GM12878 (cell line): ENCODE data around the gene TFF2. TPM values are rescaled to one million over a fixed set of nuclear protein-coding genes. Genes with fewer than 3 reads are reported as not detected.

Experiments used
- ATAC-seq: fragments of 200-7000 bp; cut with Tn5 transposase; 3 replicates; pipeline ENCODE4 v1.9.1; 2020; ENCODE audit warnings: mild to moderate bottlenecking, moderate library complexity
- BruUV-seq: library from RNA; stranded (reverse); fragments of 400-500 nt; replicated peaks from 2 replicates; lab custom pipeline; 2021; lab: Mats Ljungman, UMichigan
- CTCF ChIA-PET: fragments of 300-600 bp; sonication (Branson Sonifier 250); formaldehyde crosslinking; extraction: SDS; loops from one replicate; lab custom pipeline; 2021; ENCODE audit warnings: inconsistent platforms; lab: Yijun Ruan, JAX
- POLR2A ChIA-PET: fragments of 350-600 bp; formaldehyde crosslinking; extraction: SDS; loops from one replicate; lab custom pipeline; 2021; ENCODE audit warnings: inconsistent platforms; lab: Charles Lee
- RAD21 ChIA-PET: fragments of 300-600 bp; sonication (Branson Sonifier 250); formaldehyde crosslinking; loops from one replicate; lab custom pipeline; 2023; ENCODE audit warnings: antibody characterized with exemption; ENCODE audit not compliant: unreplicated experiment; lab: Charles Lee
- SMC1A ChIA-PET: fragments of 300-600 bp; sonication (Branson Sonifier 250); formaldehyde crosslinking; loops from one replicate; lab custom pipeline; 2023; ENCODE audit not compliant: unreplicated experiment, uncharacterized antibody; lab: Charles Lee
- DNase-seq: peaks from one replicate; pipeline ENCODE4 v3.0.0-alpha.2; 2011; ENCODE audit warnings: low read depth, low spot score
- FAIRE-seq: peaks from 3 replicates; lab custom pipeline; 2011; peaks lifted over from hg19 to GRCh38; lab: Jason Lieb, UNC
- H2AFZ ChIP-seq: 2 replicates; pipeline ENCODE4 v1.6.0; 2011; ENCODE audit warnings: low read depth, low read length, control low read depth; ENCODE audit not compliant: control insufficient read depth
- H3K27ac ChIP-seq: 2 replicates; pipeline ENCODE4 v1.5.1; 2011; ENCODE audit warnings: control low read depth; ENCODE audit not compliant: control insufficient read depth, insufficient read depth
- H3K27me3 ChIP-seq, 2 experiments: replicated peaks in 1 of 2; 2 replicates each; pipeline versions ENCODE4 v1.6.0 to v1.6.1; 2011; ENCODE audit warnings: low read length in 1 of 2; ENCODE audit not compliant: control insufficient read depth in 2 of 2, insufficient read depth in 2 of 2
- H3K36me3 ChIP-seq, 2 experiments: 2 replicates each; pipeline ENCODE4 v1.5.1; 2011; ENCODE audit warnings: low read length in 1 of 2; ENCODE audit not compliant: control insufficient read depth in 2 of 2, insufficient read depth in 2 of 2
- H3K4me1 ChIP-seq: 2 replicates; pipeline ENCODE4 v1.6.1; 2011; ENCODE audit warnings: mild to moderate bottlenecking, low read length, moderate library complexity, mixed read lengths; ENCODE audit not compliant: control insufficient read depth, insufficient read depth
- H3K4me2 ChIP-seq: 2 replicates; pipeline ENCODE4 v1.6.0; 2011; ENCODE audit warnings: control low read depth; ENCODE audit not compliant: control insufficient read depth, insufficient read depth
- H3K4me3 ChIP-seq: fragments of 200-600 bp; sonication (generic); 2 replicates; pipeline ENCODE4 v1.5.1; 2016
- H3K79me2 ChIP-seq: 2 replicates; pipeline ENCODE4 v1.6.0; 2011; ENCODE audit warnings: low read length; ENCODE audit not compliant: control insufficient read depth, insufficient read depth
- H3K9ac ChIP-seq: 2 replicates; pipeline ENCODE4 v1.8.0; 2011; ENCODE audit warnings: low read length, control low read depth, mixed read lengths; ENCODE audit not compliant: control insufficient read depth, insufficient read depth
- H3K9me3 ChIP-seq: replicated peaks from 3 replicates; pipeline ENCODE4 v1.5.1; 2011; ENCODE audit warnings: mild to moderate bottlenecking, low read length; ENCODE audit not compliant: control insufficient read depth, insufficient read depth
- H4K20me1 ChIP-seq: 2 replicates; pipeline ENCODE4 v1.6.0; 2011; ENCODE audit not compliant: control insufficient read depth, insufficient read depth
- EZH2 ChIP-seq: IDR thresholded peaks from 2 replicates; pipeline ENCODE4 v1.6.1; 2012; ENCODE audit warnings: low read depth, mild to moderate bottlenecking, control low read depth, inconsistent platforms, low read length, borderline replicate concordance; ENCODE audit not compliant: control insufficient read depth
- RAD21 ChIP-seq: IDR thresholded peaks from 2 replicates; pipeline ENCODE4 v1.6.1; 2011; ENCODE audit warnings: mild to moderate bottlenecking, low read depth, low read length, moderate library complexity; ENCODE audit not compliant: insufficient read depth
- WGBS: methylation state at CpG from one replicate; pipeline ENCODE4 v1.1.6; 2016; ENCODE audit warnings: low lambda C conversion rate; ENCODE audit not compliant: insufficient replicate concordance, insufficient coverage; ENCODE audit errors: missing lambda C conversion rate; 5-methylcytosine and 5-hydroxymethylcytosine counted together
- in situ Hi-C: fragments of 300-500 bp; cut with MboI; formaldehyde crosslinking; loops from 9 replicates; pipeline ENCODE4 v1.14.3; 2018; ENCODE audit warnings: mixed read lengths
- intact Hi-C: fragments of 100-400 bp; cut with micrococcal nuclease; formaldehyde crosslinking; loops from one replicate; pipeline ENCODE4 v1.14.2; 2022; ENCODE audit not compliant: unreplicated experiment
- polyA plus RNA-seq, 11 experiments: library from polyadenylated mRNA; depleted of rRNA in 4 of 11; unstranded in 6 of 11; stranded (reverse) in 5 of 11; fragments of >200 nt; fragmentation: Nextera tagmentation in 4 of 11; fragmentation: Illumina TruSeq in 1 of 11; extraction: Ambion mirVana in 4 of 11; extraction: Trizol in 1 of 11; gene quantifications; 1 replicate in 1 of 11; 2 replicates in 10 of 11; pipeline versions ENCODE4 v1.2.1 to v1.2.3, GENCODE V29; 2011 to 2016; ENCODE audit warnings: inconsistent platforms in 2 of 11, missing spikeins in 2 of 11, low read depth in 1 of 11
- total RNA-seq, 4 experiments: library from RNA; depleted of rRNA in 3 of 4; stranded (reverse); fragments of >200 nt in 3 of 4; fragmentation: Illumina TruSeq in 1 of 4; extraction: Trizol in 1 of 4; gene quantifications; 2 replicates each; pipeline versions ENCODE4 v1.2.1 to v1.2.3, GENCODE V29; 2013 to 2021
- TF ChIP-seq, protein P1 (sequence below): fragments of 450-650 bp; IDR thresholded peaks from 2 replicates; pipeline ENCODE4 v1.6.1; 2017; ENCODE audit warnings: mild to moderate bottlenecking, moderate library complexity

Gene TFF2
- total and polyA plus RNA-seq, 10 of the 15 experiments (the other 5 are each of a cell fraction or from before 2014, with no cell fraction given), result 0.56 TPM; not detected in 9

DNA sequence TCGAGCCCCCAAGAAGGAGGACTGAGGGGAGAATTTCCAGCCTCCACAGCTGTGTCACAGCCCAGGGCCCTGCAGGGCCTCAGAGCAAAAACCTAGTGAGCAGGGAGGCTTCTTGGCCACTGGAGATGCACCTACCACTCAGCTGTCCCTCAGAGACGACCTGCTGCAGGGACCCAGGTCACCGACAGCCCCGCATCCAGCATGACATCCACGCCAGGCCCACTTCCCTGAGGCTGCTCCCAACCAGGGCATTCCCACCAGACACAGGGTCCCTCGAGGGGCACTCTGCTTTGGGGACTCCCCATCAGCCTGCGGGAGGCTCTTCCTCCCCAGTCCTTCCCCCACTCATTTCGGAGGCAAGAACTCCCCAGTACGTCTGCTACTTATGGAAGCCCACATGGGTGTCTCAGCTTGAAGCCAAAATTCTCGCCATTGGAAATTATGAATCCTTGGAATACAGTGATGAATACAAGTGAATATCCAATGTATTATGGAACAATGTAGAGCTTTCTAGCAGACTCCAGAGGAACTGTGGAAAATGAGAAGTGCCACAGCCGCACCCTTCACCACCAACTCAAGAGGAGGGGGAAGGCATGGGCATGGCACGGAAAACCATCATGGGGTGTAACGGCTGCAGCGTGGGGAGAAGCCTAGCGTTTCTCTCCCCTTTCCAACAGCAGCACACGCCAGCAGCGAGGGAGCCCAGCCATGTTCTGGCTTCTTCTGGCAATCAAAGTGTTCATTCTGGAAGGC, 42.5 kb downstream of the TFF2 start:
- no TSS peak for BruUV-seq
- ChIA-PET CTCF (interaction anchor here (0.7 to 4.8 kb wide), 17 partner anchors 12 to 585 kb away, joined by 3 to 68 read pairs (median 5); no protein-coding TSS in a partner anchor), SMC1A (interaction anchor here (0.8 to 4.1 kb wide), 9 partner anchors 7 to 227 kb away, joined by 3 to 28 read pairs (median 3); no protein-coding TSS in a partner anchor), POLR2A (interaction anchor here (0.8 kb wide), 1 partner anchor 155 kb away, joined by 3 read pairs; no protein-coding TSS in a partner anchor), RAD21 (interaction anchor here (1.0 to 3.1 kb wide), 6 partner anchors 50 to 229 kb away, joined by 3 to 45 read pairs (median 3); no protein-coding TSS in a partner anchor)
- no peaks in the 10 kb centered on the region for H3K9me3 ChIP-seq
- TF ChIP-seq, protein P1, sequence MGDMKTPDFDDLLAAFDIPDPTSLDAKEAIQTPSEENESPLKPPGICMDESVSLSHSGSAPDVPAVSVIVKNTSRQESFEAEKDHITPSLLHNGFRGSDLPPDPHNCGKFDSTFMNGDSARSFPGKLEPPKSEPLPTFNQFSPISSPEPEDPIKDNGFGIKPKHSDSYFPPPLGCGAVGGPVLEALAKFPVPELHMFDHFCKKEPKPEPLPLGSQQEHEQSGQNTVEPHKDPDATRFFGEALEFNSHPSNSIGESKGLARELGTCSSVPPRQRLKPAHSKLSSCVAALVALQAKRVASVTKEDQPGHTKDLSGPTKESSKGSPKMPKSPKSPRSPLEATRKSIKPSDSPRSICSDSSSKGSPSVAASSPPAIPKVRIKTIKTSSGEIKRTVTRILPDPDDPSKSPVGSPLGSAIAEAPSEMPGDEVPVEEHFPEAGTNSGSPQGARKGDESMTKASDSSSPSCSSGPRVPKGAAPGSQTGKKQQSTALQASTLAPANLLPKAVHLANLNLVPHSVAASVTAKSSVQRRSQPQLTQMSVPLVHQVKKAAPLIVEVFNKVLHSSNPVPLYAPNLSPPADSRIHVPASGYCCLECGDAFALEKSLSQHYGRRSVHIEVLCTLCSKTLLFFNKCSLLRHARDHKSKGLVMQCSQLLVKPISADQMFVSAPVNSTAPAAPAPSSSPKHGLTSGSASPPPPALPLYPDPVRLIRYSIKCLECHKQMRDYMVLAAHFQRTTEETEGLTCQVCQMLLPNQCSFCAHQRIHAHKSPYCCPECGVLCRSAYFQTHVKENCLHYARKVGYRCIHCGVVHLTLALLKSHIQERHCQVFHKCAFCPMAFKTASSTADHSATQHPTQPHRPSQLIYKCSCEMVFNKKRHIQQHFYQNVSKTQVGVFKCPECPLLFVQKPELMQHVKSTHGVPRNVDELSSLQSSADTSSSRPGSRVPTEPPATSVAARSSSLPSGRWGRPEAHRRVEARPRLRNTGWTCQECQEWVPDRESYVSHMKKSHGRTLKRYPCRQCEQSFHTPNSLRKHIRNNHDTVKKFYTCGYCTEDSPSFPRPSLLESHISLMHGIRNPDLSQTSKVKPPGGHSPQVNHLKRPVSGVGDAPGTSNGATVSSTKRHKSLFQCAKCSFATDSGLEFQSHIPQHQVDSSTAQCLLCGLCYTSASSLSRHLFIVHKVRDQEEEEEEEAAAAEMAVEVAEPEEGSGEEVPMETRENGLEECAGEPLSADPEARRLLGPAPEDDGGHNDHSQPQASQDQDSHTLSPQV, result no peak
- TF ChIP-seq EZH2 (no peak), RAD21 (no peak)
- no peak overlapping the region for H2AFZ ChIP-seq
- no peaks in the 10 kb centered on the region for H3K27me3 ChIP-seq
- no peak for FAIRE-seq
- no peak for ATAC-seq
- 32% methylated on average over 17 of the region's 17 CpGs for WGBS
- in situ Hi-C loops, result loop anchor here (5.0 kb wide), 2 partner anchors 139 to 229 kb away; no protein-coding TSS in a partner anchor
- H4K20me1 ChIP-seq, result no peaks in the 10 kb centered on the region
- H3K79me2 ChIP-seq, result no peaks in the 10 kb centered on the region
- intact Hi-C loops, result loop anchor here (1.0 kb wide), 1 partner anchor 142 kb away; no protein-coding TSS in a partner anchor
- no peaks in the 10 kb centered on the region for H3K4me1 ChIP-seq
- H3K4me2 ChIP-seq, result no peak overlapping the region
- H3K4me3 ChIP-seq, result no peak overlapping the region
- no peaks in the 10 kb centered on the region for H3K36me3 ChIP-seq
- no peak overlapping the region for H3K9ac ChIP-seq
- no peak for DNase-seq
- no peak overlapping the region for H3K27ac ChIP-seq
